HEK293T (cell line): ENCODE data around the gene KATNA1.

Experiments used
- CTCF ChIA-PET: fragments of 350-600 bp; formaldehyde crosslinking; extraction: SDS; loops from one replicate; lab custom pipeline; 2021; ENCODE audit warnings: antibody characterized with exemption, inconsistent platforms; lab: Yijun Ruan, JAX
- POLR2A ChIA-PET: fragments of 350-600 bp; formaldehyde crosslinking; extraction: SDS; loops from one replicate; lab custom pipeline; 2020; ENCODE audit warnings: antibody characterized with exemption, inconsistent platforms; lab: Yijun Ruan, JAX
- DNase-seq: peaks from one replicate; pipeline ENCODE4 v3.0.0; 2012; ENCODE audit warnings: mixed read lengths; ENCODE audit errors: extremely low spot score
- ARNT ChIP-seq: fragments of 450-650 bp; IDR thresholded peaks from 2 replicates; pipeline ENCODE4 v1.6.1; 2017; ENCODE audit warnings: mild to moderate bottlenecking
- BHLHE40 ChIP-seq: fragments of 450-650 bp; IDR thresholded peaks from 2 replicates; pipeline ENCODE4 v1.6.1; 2016; ENCODE audit warnings: mild to moderate bottlenecking, moderate library complexity, borderline replicate concordance
- CTBP1 ChIP-seq: fragments of 450-650 bp; IDR thresholded peaks from 2 replicates; pipeline ENCODE4 v1.6.1; 2016; ENCODE audit warnings: borderline replicate concordance
- ELF4 ChIP-seq: fragments of 450-650 bp; IDR thresholded peaks from 2 replicates; pipeline ENCODE4 v1.6.1; 2017; ENCODE audit warnings: antibody characterized with exemption
- FOXA1 ChIP-seq: fragments of 450-650 bp; IDR thresholded peaks from 2 replicates; pipeline ENCODE4 v1.6.1; 2016; ENCODE audit warnings: mild to moderate bottlenecking
- FOXK2 ChIP-seq: fragments of 450-650 bp; IDR thresholded peaks from 2 replicates; pipeline ENCODE4 v1.6.1; 2016; ENCODE audit warnings: mild to moderate bottlenecking
- FOXM1 ChIP-seq: fragments of 450-650 bp; IDR thresholded peaks from 2 replicates; pipeline ENCODE4 v1.6.1; 2017; ENCODE audit warnings: mild to moderate bottlenecking, borderline replicate concordance
- HDGF ChIP-seq: fragments of 450-650 bp; IDR thresholded peaks from 2 replicates; pipeline ENCODE4 v1.6.1; 2017; ENCODE audit warnings: antibody characterized with exemption, borderline replicate concordance
- L3MBTL2 ChIP-seq: fragments of 450-650 bp; conservative IDR thresholded peaks from 2 replicates; pipeline ENCODE4 v1.6.1; 2016; ENCODE audit warnings: mild to moderate bottlenecking
- LEF1 ChIP-seq: fragments of 450-650 bp; IDR thresholded peaks from 2 replicates; pipeline ENCODE4 v1.6.1; 2017; ENCODE audit warnings: mild to moderate bottlenecking, borderline replicate concordance
- NFRKB ChIP-seq: fragments of 450-650 bp; IDR thresholded peaks from 2 replicates; pipeline ENCODE4 v1.6.1; 2016; ENCODE audit warnings: mild to moderate bottlenecking, moderate library complexity
- PKNOX1 ChIP-seq: fragments of 450-650 bp; IDR thresholded peaks from 2 replicates; pipeline ENCODE4 v1.6.1; 2016
- SP1 ChIP-seq: fragments of 450-650 bp; IDR thresholded peaks from 2 replicates; pipeline ENCODE4 v1.6.1; 2017
- SUZ12 ChIP-seq: fragments of 450-650 bp; IDR thresholded peaks from 2 replicates; pipeline ENCODE4 v1.6.1; 2016; ENCODE audit warnings: mild to moderate bottlenecking
- TARDBP ChIP-seq: fragments of 450-650 bp; IDR thresholded peaks from 2 replicates; pipeline ENCODE4 v1.6.1; 2016
- ZNF384 ChIP-seq: fragments of 450-650 bp; IDR thresholded peaks from 2 replicates; pipeline ENCODE4 v1.6.1; 2016

KATNA1 gene

GRCh38 chr6:149648148-149649145 is at the start of gene KATNA1:
KATNA1 (minus strand) TSS chr6:149648714; CDS start chr6:149638547, 10,167 bp downstream.
- TF ChIP-seq ELF4 (peak; percentile 39; the same call in 1 of the 2 replicates), PKNOX1 (no peak), ZNF384 (no peak), NFRKB (no peak), FOXM1 (no peak), L3MBTL2 (peak; percentile 99), SP1 (no peak), ARNT (no peak)
- ChIA-PET CTCF (interaction anchor here (0.6 kb wide), 2 partner anchors 374 to 743 kb away, joined by 3 read pairs; no protein-coding TSS in a partner anchor), POLR2A (interaction anchor here (0.6 to 2.4 kb wide), 5 partner anchors 12 to 103 kb away, joined by 3 to 14 read pairs (median 6); partner anchors contain the start of genes LATS1 and PPIL4)
- DNase-seq: peak; percentile 98

- no peak for DNase-seq
- POLR2A ChIA-PET: no interaction called here
- TF ChIP-seq L3MBTL2 (no peak), TARDBP (no peak), PKNOX1 (no peak)
- CTCF ChIA-PET: no interaction called here
These were observed 49.7 kb upstream of the KATNA1 start for GRCh38 chr6:149698175-149698574.

GRCh38 chr6:149696901-149697300 is 48.4 kb upstream of the KATNA1 start:
- ChIA-PET CTCF (no interaction called here), POLR2A (no interaction called here)
- no peak for DNase-seq

GRCh38 chr6:149694921-149695320 is 46.4 kb upstream of the KATNA1 start:
- TF ChIP-seq CTBP1: no peak
- TF ChIP-seq PKNOX1: no peak
- TF ChIP-seq FOXM1: no peak
- TF ChIP-seq ZNF384: no peak
- no peak for TF ChIP-seq TARDBP
- no peak for TF ChIP-seq ELF4
- TF ChIP-seq SP1: no peak
- TF ChIP-seq BHLHE40: no peak
- TF ChIP-seq L3MBTL2: no peak
- no peak for TF ChIP-seq FOXA1
- TF ChIP-seq NFRKB: no peak
- TF ChIP-seq FOXK2: no peak
- no peak for TF ChIP-seq HDGF
- no peak for TF ChIP-seq ARNT
- no peak for TF ChIP-seq LEF1
- TF ChIP-seq SUZ12: no peak
- DNase-seq: no peak
- ChIA-PET CTCF (interaction anchor here (0.7 kb wide), 1 partner anchor 14 kb away, joined by 3 read pairs; no protein-coding TSS in a partner anchor), POLR2A (no interaction called here)

More at GRCh38 chr6:149696901-149697300, 48.4 kb upstream of the KATNA1 start:
- TF ChIP-seq ELF4 (no peak), HDGF (no peak), L3MBTL2 (no peak), FOXM1 (no peak), FOXK2 (no peak), PKNOX1 (peak; percentile 56), SP1 (no peak), TARDBP (no peak), BHLHE40 (no peak)

GRCh38 chr6:149691201-149691600 is 42.7 kb upstream of the KATNA1 start:
- ChIA-PET POLR2A (no interaction called here), CTCF (no interaction called here)
- no peak for TF ChIP-seq BHLHE40
- TF ChIP-seq TARDBP: no peak
- no peak for TF ChIP-seq FOXM1
- DNase-seq: no peak

GRCh38 chr6:149686230-149686629 is 37.7 kb upstream of the KATNA1 start:
- ChIA-PET CTCF (no interaction called here), POLR2A (interaction anchor here (0.7 kb wide), 1 partner anchor 143 kb away, joined by 3 read pairs; no protein-coding TSS in a partner anchor)
- DNase-seq: no peak
- TF ChIP-seq SP1 (no peak), BHLHE40 (no peak), FOXK2 (no peak), LEF1 (no peak), ELF4 (no peak), ZNF384 (no peak), FOXA1 (no peak), CTBP1 (no peak), ARNT (no peak), PKNOX1 (no peak), HDGF (no peak), NFRKB (no peak), TARDBP (no peak), SUZ12 (no peak)
